A549 (cell line): ENCODE measurements around the gene SMO. TPM values are rescaled to one million over a fixed set of nuclear protein-coding genes. Genes with fewer than 3 reads are reported as not detected.

Source experiments
- ATAC-seq, 2 experiments: fragments of 200-7000 bp in 1 of 2; fragments of >200 bp in 1 of 2; cut with Nextera tagmentation in 1 of 2; cut with Tn5 transposase in 1 of 2; 3 replicates each; pipeline versions ENCODE4 v1.8.0 to v1.9.1; 2018 to 2020; ENCODE audit warnings: mild to moderate bottlenecking in 1 of 2, moderate library complexity in 1 of 2
- CTCF ChIA-PET: fragments of 300-600 bp; sonication (Branson Sonifier 250); formaldehyde crosslinking; extraction: SDS; loops from one replicate; lab custom pipeline; 2021; ENCODE audit warnings: antibody characterized with exemption, inconsistent platforms; lab: Yijun Ruan, JAX
- POLR2A ChIA-PET: fragments of 350-600 bp; formaldehyde crosslinking; extraction: SDS; loops from one replicate; lab custom pipeline; 2021; ENCODE audit warnings: antibody characterized with exemption, inconsistent platforms; lab: Yijun Ruan, JAX
- DNase-seq, 2 experiments: peaks; one replicate each; pipeline versions ENCODE4 v3.0.0 to v3.0.0-alpha.2; 2011 to 2016; ENCODE audit warnings: low read depth in 1 of 2, low spot score in 1 of 2
- FAIRE-seq: peaks from 2 replicates; lab custom pipeline; 2011; peaks lifted over from hg19 to GRCh38; lab: Jason Lieb, UNC
- H3K27ac ChIP-seq, 2 experiments: fragments of >200 bp; sonication (Bioruptor Twin); formaldehyde crosslinking; 3 replicates each; pipeline ENCODE4 v1.5.1; 2016 to 2017
- H3K4me1 ChIP-seq: fragments of >200 bp; sonication (Bioruptor Twin); formaldehyde crosslinking; 3 replicates; pipeline ENCODE4 v1.6.1; 2016
- H3K4me2 ChIP-seq: fragments of >200 bp; sonication (Bioruptor Twin); formaldehyde crosslinking; 3 replicates; pipeline ENCODE4 v1.6.1; 2016
- H3K4me3 ChIP-seq: fragments of >200 bp; sonication (Bioruptor Twin); formaldehyde crosslinking; 3 replicates; pipeline ENCODE4 v1.5.1; 2016
- H3K9me3 ChIP-seq: fragments of >200 bp; sonication (Bioruptor Twin); formaldehyde crosslinking; 3 replicates; pipeline ENCODE4 v1.6.1; 2016
- EHMT2 ChIP-seq: fragments of 200-600 bp; sonication (generic); IDR thresholded peaks from 2 replicates; pipeline ENCODE4 v1.6.1; 2016; ENCODE audit warnings: antibody characterized with exemption, low read depth, mild to moderate bottlenecking, moderate library complexity
- EP300 ChIP-seq, 2 experiments: fragments of >200 bp; sonication (Bioruptor Twin); formaldehyde crosslinking; IDR thresholded peaks; 2 replicates in 1 of 2; 3 replicates in 1 of 2; pipeline ENCODE4 v1.6.1; 2016 to 2017
- ESRRA ChIP-seq: fragments of 150-350 bp; IDR thresholded peaks from 2 replicates; pipeline ENCODE4 v1.6.1; 2014; ENCODE audit warnings: mild to moderate bottlenecking, low read length, borderline replicate concordance
- FOSB ChIP-seq: fragments of 250-450 bp; sonication (Bioruptor Pico); IDR thresholded peaks from 2 replicates; pipeline ENCODE4 v1.5.0; 2020; ENCODE audit warnings: mild to moderate bottlenecking, moderate library complexity
- GATA3 ChIP-seq: IDR thresholded peaks from 2 replicates; pipeline ENCODE4 v1.6.1; 2012; ENCODE audit warnings: borderline replicate concordance
- HDAC2 ChIP-seq: fragments of 200-600 bp; sonication (generic); IDR thresholded peaks from 2 replicates; pipeline ENCODE4 v1.6.1; 2016
- HES2 ChIP-seq: fragments of >200 bp; sonication (Bioruptor Twin); formaldehyde crosslinking; IDR thresholded peaks from 2 replicates; pipeline ENCODE4 v1.6.1; 2016
- HOXA7 ChIP-seq: fragments of 250-450 bp; sonication (Bioruptor Pico); IDR thresholded peaks from 2 replicates; pipeline ENCODE4 v1.5.0; 2020; ENCODE audit warnings: mild to moderate bottlenecking, moderate library complexity
- JUNB ChIP-seq: fragments of >200 bp; sonication (Bioruptor Twin); formaldehyde crosslinking; IDR thresholded peaks from 2 replicates; pipeline ENCODE4 v1.6.1; 2016
- KDM5A ChIP-seq: fragments of 200-600 bp; sonication (generic); IDR thresholded peaks from 2 replicates; pipeline ENCODE4 v1.6.1; 2016; ENCODE audit warnings: antibody characterized with exemption, mild to moderate bottlenecking
- MAFK ChIP-seq: fragments of 450-650 bp; IDR thresholded peaks from 2 replicates; pipeline ENCODE4 v1.6.1; 2014; ENCODE audit not compliant: partially characterized antibody
- MAX ChIP-seq: IDR thresholded peaks from 2 replicates; pipeline ENCODE4 v1.6.1; 2012
- NFE2L2 ChIP-seq: fragments of 150-350 bp; conservative IDR thresholded peaks from 2 replicates; pipeline ENCODE4 v1.6.1; 2014; ENCODE audit warnings: low read length
- NPAS2 ChIP-seq: fragments of 250-450 bp; sonication (Bioruptor Pico); IDR thresholded peaks from 2 replicates; pipeline ENCODE4 v1.8.0; 2022; ENCODE audit warnings: mild to moderate bottlenecking, moderate library complexity, borderline replicate concordance
- NR3C1 ChIP-seq: fragments of >200 bp; sonication (Bioruptor Twin); formaldehyde crosslinking; IDR thresholded peaks from 3 replicates; pipeline ENCODE4 v1.6.1; 2017
- PBX3 ChIP-seq: IDR thresholded peaks from 2 replicates; pipeline ENCODE4 v1.6.1; 2012
- POLR2AphosphoS2 ChIP-seq: conservative IDR thresholded peaks from 2 replicates; pipeline ENCODE4 v1.6.1; 2012; ENCODE audit warnings: low read length, improper control_type of control experiment, inconsistent platforms
- REST ChIP-seq: fragments of 200-600 bp; sonication (generic); IDR thresholded peaks from 2 replicates; pipeline ENCODE4 v1.6.1; 2016; ENCODE audit warnings: antibody characterized with exemption, mild to moderate bottlenecking, moderate library complexity
- SMC3 ChIP-seq: fragments of >200 bp; sonication (Bioruptor Twin); formaldehyde crosslinking; IDR thresholded peaks from 3 replicates; pipeline ENCODE4 v1.6.1; 2018; ENCODE audit warnings: inconsistent platforms
- USF2 ChIP-seq: fragments of 450-650 bp; IDR thresholded peaks from 2 replicates; pipeline ENCODE4 v1.6.1; 2014; ENCODE audit warnings: antibody characterized with exemption
- WGBS: methylation state at CpG from one replicate; pipeline ENCODE4 v1.1.6; 2017; ENCODE audit errors: missing lambda C conversion rate; 5-methylcytosine and 5-hydroxymethylcytosine counted together
- polyA plus RNA-seq, 4 experiments: library from polyadenylated mRNA; depleted of rRNA in 3 of 4; stranded (reverse); fragments of >200 nt; fragmentation: RNase III in 1 of 4; extraction: RNeasy Plus Mini Kit Qiagen cat#74134 plus additional on column Dnase treatment in 1 of 4; gene quantifications; 2 replicates in 3 of 4; 3 replicates in 1 of 4; pipeline ENCODE4 v1.2.3, GENCODE V29; 2011 to 2017

The SMO gene
- polyA plus RNA-seq, 2 of the 4 experiments (the other 2 are of a cell fraction) = 11.8 to 18.3 TPM

GRCh38 chr7:129256221-129256620, 67.8 kb downstream of the SMO start:
- TF ChIP-seq EHMT2 (no peak), REST (no peak), NR3C1 (no peak), FOSB (CRISPR knock-in tag) (no peak), HES2 (no peak), NFE2L2 (no peak), MAX (no peak), EP300 (IDR thresholded peaks at IDR 0.05) (no peak), JUNB (no peak)
- ChIA-PET CTCF (interaction anchor here (1.4 to 2.4 kb wide), 3 partner anchors 7 to 38 kb away, joined by 4 to 9 read pairs (median 6); partner anchors contain the start of gene AHCYL2), POLR2A (no interaction called here)
- ATAC-seq (no peak), DNase-seq (no peak), FAIRE-seq (no peak)
- Histone ChIP-seq H3K4me2 (no peak overlapping the region), H3K4me3 (no peak overlapping the region), H3K9me3 (no peaks in the 10 kb centered on the region), H3K27ac (no peak overlapping the region), H3K4me1 (peaks cover 4% of the 10 kb centered on the region; the same call in 1 of the 3 replicates)
- 43% methylated on average over 2 of the region's 2 CpGs for WGBS

GRCh38 chr7:129257168-129257567, 68.7 kb downstream of the SMO start:
- Histone ChIP-seq H3K9me3 (no peaks in the 10 kb centered on the region), H3K4me3 (no peak overlapping the region), H3K27ac (no peak overlapping the region), H3K4me2 (no peak overlapping the region), H3K4me1 (peaks cover 4% of the 10 kb centered on the region; the same call in 1 of the 3 replicates)
- ChIA-PET CTCF (interaction anchor here (1.4 to 1.5 kb wide), 2 partner anchors 33 to 39 kb away, joined by 4 to 6 read pairs; partner anchors contain the start of gene AHCYL2), POLR2A (no interaction called here)
- TF ChIP-seq GATA3 (no peak), SMC3 (no peak), USF2 (no peak), ESRRA (no peak), PBX3 (no peak), HOXA7 (CRISPR knock-in tag) (no peak), NPAS2 (CRISPR knock-in tag) (no peak), HDAC2 (no peak), MAFK (no peak), HES2 (no peak), KDM5A (no peak), POLR2AphosphoS2 (no peak)
- FAIRE-seq = no peak
- ATAC-seq = no peak
- no peak for DNase-seq
